ENCODE data around the gene NSMCE1. TPM values are rescaled to one million over a fixed set of nuclear protein-coding genes. Genes with fewer than 3 reads are reported as not detected.

Gene NSMCE1
- total RNA-seq, 1 experiment from 2014 or later: 19.3 TPM

DNA sequence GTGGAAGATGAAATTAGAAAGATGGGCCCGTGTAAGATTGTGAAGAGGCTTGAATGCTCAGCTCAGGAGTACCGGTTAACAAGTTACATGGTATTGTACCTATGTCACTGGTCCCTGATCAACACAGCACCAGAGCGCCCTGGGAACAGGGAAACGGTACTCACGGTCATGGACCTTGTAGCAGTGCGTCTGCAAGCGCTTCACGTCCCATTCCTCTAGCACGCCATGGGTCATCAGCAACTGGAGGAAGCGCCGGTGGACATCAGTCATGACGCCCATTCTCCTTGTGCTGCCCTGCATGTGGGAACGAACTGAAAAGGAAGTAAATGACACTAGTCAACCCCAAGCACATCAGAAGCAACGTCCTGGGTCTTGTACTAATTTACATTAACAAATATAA lies 11.3 kb downstream of the NSMCE1 start:
- no peak for DNase-seq
- no peaks in the 10 kb centered on the region for H3K79me1 ChIP-seq (ENCODE audit: insufficient read depth, low read depth, low read length, poor library complexity, severe bottlenecking)
- no peak overlapping the region for H2AK5ac ChIP-seq (ENCODE audit: insufficient read length, low read length)
- H3K9ac ChIP-seq (ENCODE audit: extremely low read depth, insufficient read length, low read length): no peak overlapping the region
- no peak overlapping the region for H2BK20ac ChIP-seq (ENCODE audit: low read depth, low read length, poor library complexity, severe bottlenecking)
- H2BK15ac ChIP-seq (ENCODE audit: low read depth, low read length): no peak overlapping the region
- no peak overlapping the region for H4K8ac ChIP-seq (replicated peaks; ENCODE audit: insufficient read length, low read depth, low read length)
- H4K20me1 ChIP-seq (ENCODE audit: control insufficient read depth, insufficient read depth, insufficient read length): no peaks in the 10 kb centered on the region
- no peaks in the 10 kb centered on the region for H3K23me2 ChIP-seq (ENCODE audit: insufficient read length, low read depth, low read length, poor library complexity, severe bottlenecking)
- Mint-ChIP-seq H3K36me3 (ENCODE audit: insufficient read depth in 1 of 3, low read depth in 3 of 3) (peaks cover 0 to 2% (median 0%) of the 10 kb centered on the region in 3 experiments; a peak in 3 of 7 replicates), H3K9me3 (no peaks in the 10 kb centered on the region), H3K27me3 (ENCODE audit: low read depth) (no peaks in the 10 kb centered on the region), H3K4me3 (no peak overlapping the region), H3K27ac (no peak overlapping the region), H3K4me1 (peaks cover 18 to 21% of the 10 kb centered on the region in 2 experiments)
- no peak overlapping the region for H3K27ac ChIP-seq (ENCODE audit: insufficient read length, low read depth, low read length)
- no peak overlapping the region for H3K14ac ChIP-seq (ENCODE audit: insufficient read depth, low read length)
- no peak overlapping the region for H3K4ac ChIP-seq (ENCODE audit: low read depth, low read length)
- H2BK12ac ChIP-seq (ENCODE audit: insufficient read length, low read depth, low read length): no peak overlapping the region
- H3K79me2 ChIP-seq (ENCODE audit: insufficient read depth, low read length): no peaks in the 10 kb centered on the region
- H3K18ac ChIP-seq (ENCODE audit: insufficient read length, low read depth, low read length): no peak overlapping the region
- no peak overlapping the region for H3K4me2 ChIP-seq (ENCODE audit: insufficient read depth, insufficient read length, low read length)
- no peak overlapping the region for H2BK5ac ChIP-seq (ENCODE audit: insufficient read length, low read length)
- no peak overlapping the region for H3K23ac ChIP-seq (ENCODE audit: insufficient read length, low read depth, low read length)
- TF ChIP-seq CTCF (conservative IDR thresholded peaks at IDR 0.05): no peak
- no peak overlapping the region for H2AFZ ChIP-seq (ENCODE audit: low read length)
- peaks cover 3% of the 10 kb centered on the region; the same call in 1 of the 2 replicates for H3K4me1 ChIP-seq (ENCODE audit: insufficient read depth, low read length)
- H3K56ac ChIP-seq (ENCODE audit: insufficient read length, low read depth, low read length): no peak overlapping the region
- H4K5ac ChIP-seq (ENCODE audit: insufficient read length, low read depth, low read length): no peak overlapping the region
- H2BK120ac ChIP-seq (ENCODE audit: low read depth, low read length, poor library complexity, severe bottlenecking): no peak overlapping the region
- no peak overlapping the region for H4K91ac ChIP-seq (ENCODE audit: insufficient read length, low read depth, low read length)
- H3K27me3 ChIP-seq (ENCODE audit: insufficient read depth, low read length): no peaks in the 10 kb centered on the region
- H3K9me3 ChIP-seq (ENCODE audit: control insufficient read depth, low read depth, low read length): no peaks in the 10 kb centered on the region
- WGBS (ENCODE audit: extremely low coverage, insufficient read length, low lambda C conversion rate): no CpG with 5 or more reads among the region's 14 CpGs
- no peak overlapping the region for H3T11ph ChIP-seq (ENCODE audit: low read length)

Data from H9 (cell line).